ENCODE measurements around the gene MYO18A.

DNA sequence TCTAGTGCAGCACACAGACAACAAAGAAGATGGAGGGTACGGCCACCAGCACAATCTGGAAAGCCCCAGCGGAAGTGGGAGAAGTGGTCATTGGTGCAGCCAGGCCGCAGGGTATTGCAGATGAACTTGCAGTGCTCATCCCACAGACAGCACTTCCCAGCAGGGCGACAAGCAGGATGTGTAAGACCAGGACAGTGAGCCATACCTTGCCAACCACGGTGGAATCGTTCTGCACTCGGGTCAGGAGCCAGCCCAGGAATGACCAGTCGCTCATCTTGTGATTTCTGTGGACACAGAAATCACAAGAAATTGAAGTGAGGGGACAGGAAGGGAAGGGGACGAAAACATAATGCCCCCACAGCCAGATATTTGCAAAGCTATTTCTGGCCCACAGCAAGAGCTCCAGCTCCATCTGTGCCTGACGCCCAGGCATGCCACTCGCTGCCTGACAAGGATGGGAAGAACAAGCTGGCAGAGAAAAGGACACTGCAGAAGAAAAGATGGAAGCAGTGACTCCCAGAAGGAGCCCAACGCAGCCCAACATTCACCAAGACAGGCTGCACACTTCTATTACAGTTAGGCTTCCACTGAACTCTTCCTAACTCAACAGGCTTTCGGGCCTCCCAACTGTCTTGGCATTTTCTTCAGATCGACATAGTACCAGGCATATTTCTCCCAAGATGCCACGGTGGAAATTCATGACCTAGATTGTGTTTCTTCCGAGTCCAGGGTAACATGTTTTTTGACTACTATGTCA, 17.5 kb upstream of the MYO18A start:
- TF ChIP-seq EZH2 (IDR thresholded peaks at IDR 0.05; ENCODE audit: insufficient read depth, poor library complexity, severe bottlenecking) = no peak
- TF ChIP-seq EZH2phosphoT487 (IDR thresholded peaks at IDR 0.05; ENCODE audit: insufficient read depth, low read depth) = no peak
